Endothelial cell of umbilical vein (primary cell): ENCODE measurements around the gene TFAP2B. TPM values are rescaled to one million over a fixed set of nuclear protein-coding genes. Genes with fewer than 3 reads are reported as not detected.

Experiments
- BruUV-seq: library from RNA; stranded (reverse); fragments of 400-500 nt; replicated peaks from 2 replicates; lab custom pipeline; 2021; lab: Mats Ljungman, UMichigan
- CTCF ChIA-PET: fragments of 300-600, 350-600 bp; sonication (Branson Sonifier 250); formaldehyde crosslinking; loops from one replicate; lab custom pipeline; 2021; ENCODE audit warnings: antibody characterized with exemption, inconsistent platforms; lab: Charles Lee
- POLR2A ChIA-PET: fragments of 300-600, 350-600 bp; sonication (Branson Sonifier 250); formaldehyde crosslinking; loops from one replicate; lab custom pipeline; 2021; ENCODE audit warnings: antibody characterized with exemption, inconsistent platforms; lab: Charles Lee
- DNase-seq: peaks from one replicate; pipeline ENCODE4 v3.0.0-alpha.2; 2011; ENCODE audit warnings: low read depth, low spot score
- FAIRE-seq: peaks from 2 replicates; lab custom pipeline; 2011; peaks lifted over from hg19 to GRCh38; lab: Jason Lieb, UNC
- H2AFZ ChIP-seq: 2 replicates; pipeline ENCODE4 v1.6.0; 2012; ENCODE audit warnings: low read depth, low read length, control low read depth, inconsistent platforms
- H3K27ac ChIP-seq: 2 replicates; pipeline ENCODE4 v1.5.1; 2011; ENCODE audit warnings: low read depth, mild to moderate bottlenecking, control low read depth, low read length, moderate library complexity; ENCODE audit not compliant: insufficient read depth
- H3K27me3 ChIP-seq, 2 experiments: 2 replicates each; pipeline versions ENCODE4 v1.6.0 to v1.6.1; 2011; ENCODE audit warnings: low read length in 2 of 2, mixed read lengths in 1 of 2; ENCODE audit not compliant: control insufficient read depth in 2 of 2, insufficient read depth in 2 of 2
- H3K36me3 ChIP-seq, 2 experiments: 2 replicates in 1 of 2; 3 replicates in 1 of 2; pipeline ENCODE4 v1.5.1; 2011; ENCODE audit warnings: low read length in 2 of 2, mild to moderate bottlenecking in 1 of 2, moderate library complexity in 1 of 2; ENCODE audit not compliant: control insufficient read depth in 2 of 2, insufficient read depth in 2 of 2; ENCODE audit errors: extremely low read depth in 1 of 2
- H3K4me1 ChIP-seq: 3 replicates; pipeline ENCODE4 v1.5.1; 2011; ENCODE audit warnings: mild to moderate bottlenecking, low read length; ENCODE audit not compliant: control insufficient read depth, insufficient read depth; ENCODE audit errors: extremely low read depth
- H3K4me2 ChIP-seq: 2 replicates; pipeline ENCODE4 v1.6.1; 2011; ENCODE audit warnings: low read length, control low read depth, mixed read lengths; ENCODE audit not compliant: insufficient read depth
- H3K4me3 ChIP-seq, 3 experiments: fragments of 200-600 bp in 1 of 3; sonication (generic), shearing (Covaris generic) in 1 of 3; replicated peaks in 1 of 3; 2 replicates each; pipeline ENCODE4 v1.5.1; 2011 to 2016; ENCODE audit warnings: control low read depth in 3 of 3, low read length in 3 of 3, mild to moderate bottlenecking in 2 of 3, inconsistent platforms in 1 of 3, low read depth in 1 of 3, moderate library complexity in 1 of 3; ENCODE audit not compliant: insufficient read depth in 1 of 3
- H3K79me2 ChIP-seq: 2 replicates; pipeline ENCODE4 v1.6.0; 2012; ENCODE audit warnings: low read length, inconsistent platforms; ENCODE audit not compliant: control insufficient read depth, insufficient read depth
- H3K9ac ChIP-seq: replicated peaks from 2 replicates; pipeline ENCODE3; 2011; ENCODE audit warnings: low read length, control low read depth; ENCODE audit not compliant: insufficient read depth; ENCODE audit errors: extremely low read depth
- H3K9me1 ChIP-seq: replicated peaks from 3 replicates; pipeline ENCODE4 v1.6.0; 2011; ENCODE audit warnings: mild to moderate bottlenecking, low read length; ENCODE audit not compliant: control insufficient read depth, insufficient read depth; ENCODE audit errors: extremely low read depth
- H3K9me3 ChIP-seq: replicated peaks from 2 replicates; pipeline ENCODE4 v1.5.1; 2012; ENCODE audit warnings: low read length, inconsistent platforms; ENCODE audit not compliant: control insufficient read depth, insufficient read depth
- H4K20me1 ChIP-seq: replicated peaks from 2 replicates; pipeline ENCODE3; 2011; ENCODE audit warnings: mild to moderate bottlenecking, low read length; ENCODE audit not compliant: control insufficient read depth, insufficient read depth; ENCODE audit errors: extremely low read depth
- EZH2 ChIP-seq: IDR thresholded peaks from 2 replicates; pipeline ENCODE4 v1.6.1; 2012; ENCODE audit warnings: borderline replicate concordance, low read depth, mild to moderate bottlenecking, moderate library complexity, low read length, inconsistent platforms; ENCODE audit not compliant: severe bottlenecking
- FOS ChIP-seq: IDR thresholded peaks from 2 replicates; pipeline ENCODE4 v1.6.1; 2011; ENCODE audit warnings: mild to moderate bottlenecking, low read length, moderate library complexity, borderline replicate concordance; ENCODE audit not compliant: insufficient read depth
- GATA2 ChIP-seq: IDR thresholded peaks from 2 replicates; pipeline ENCODE4 v1.7.0; 2011; ENCODE audit warnings: low read depth, mild to moderate bottlenecking, moderate library complexity, mixed read lengths, low read length; ENCODE audit not compliant: insufficient read length, insufficient read depth
- JUN ChIP-seq: IDR thresholded peaks from 2 replicates; pipeline ENCODE4 v1.6.1; 2011; ENCODE audit warnings: borderline replicate concordance, low read depth; ENCODE audit not compliant: insufficient read length, insufficient read depth
- MYC ChIP-seq: IDR thresholded peaks from one replicate; pipeline ENCODE4 v1.6.1; 2011; ENCODE audit warnings: mild to moderate bottlenecking, low read depth, low read length
- POLR2A ChIP-seq: IDR thresholded peaks from 2 replicates; pipeline ENCODE4 v1.6.1; 2012; ENCODE audit warnings: low read depth, mild to moderate bottlenecking, control low read depth, low read length
- POLR2AphosphoS5 ChIP-seq: IDR thresholded peaks from 2 replicates; pipeline ENCODE4 v1.6.1; 2012; ENCODE audit warnings: low read depth, mild to moderate bottlenecking, control low read depth, low read length, moderate library complexity; ENCODE audit not compliant: insufficient read depth
- dilution Hi-C: fragments of 300-500 bp; cut with MboI; formaldehyde crosslinking; loops from one replicate; pipeline ENCODE4 v1.15.0; 2019; ENCODE audit warnings: low sequenced_read_pairs; ENCODE audit not compliant: extremely low pct_ligation_motif_present
- intact Hi-C: fragments of 100-400 bp; cut with micrococcal nuclease; formaldehyde crosslinking; loops from one replicate; pipeline ENCODE4 v1.10.0; 2022
- polyA plus RNA-seq, 4 experiments: library from polyadenylated mRNA; depleted of rRNA in 3 of 4; stranded (reverse) in 3 of 4; unstranded in 1 of 4; fragments of >200 nt; gene quantifications; 2 replicates each; pipeline versions ENCODE4 v1.2.1 to v1.2.3, GENCODE V29; 2011 to 2012; ENCODE audit warnings: missing spikeins in 1 of 4
- total RNA-seq: library from RNA; stranded (reverse); gene quantifications from 2 replicates; pipeline ENCODE4 v1.2.3, GENCODE V29; 2021
- TF ChIP-seq, protein P1 (sequence below): IDR thresholded peaks from 2 replicates; pipeline ENCODE4 v1.6.1; 2011; ENCODE audit not compliant: insufficient read depth, insufficient read length
- TF ChIP-seq, protein P2 (sequence below), 2 donors: IDR thresholded peaks; 1 replicate in 1 of 2; 2 replicates in 1 of 2; pipeline ENCODE4 v1.5.1; 2011; ENCODE audit warnings: low read length in 2 of 2, mild to moderate bottlenecking in 2 of 2, moderate library complexity in 2 of 2, control low read depth in 1 of 2, inconsistent platforms in 1 of 2, low read depth in 1 of 2; ENCODE audit not compliant: insufficient read depth in 1 of 2; ENCODE audit errors: extremely low read depth in 1 of 2

Gene TFAP2B
- total and polyA plus RNA-seq, 2 donors (not counting 3 experiments of a cell fraction or from before 2014, with no cell fraction given) = not detected

DNA sequence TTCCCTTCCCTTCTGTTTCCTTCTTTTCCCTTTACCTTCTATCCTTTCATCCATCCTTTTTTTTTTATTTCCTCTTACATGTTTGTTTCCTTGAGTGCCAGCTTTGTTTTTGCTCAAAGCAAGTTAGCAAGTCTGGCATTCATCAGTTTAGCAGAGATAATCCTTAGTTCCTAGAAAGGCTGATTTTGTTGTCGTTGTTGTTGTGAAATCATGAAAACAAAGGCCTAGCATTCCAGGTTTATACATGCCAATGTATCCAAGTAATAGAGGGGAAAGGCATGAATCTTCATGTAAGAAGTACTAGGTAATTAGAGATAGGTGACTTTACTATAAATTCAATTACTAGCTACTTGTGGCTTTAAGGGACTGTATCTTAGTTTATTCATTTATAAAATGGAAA, 45.9 kb downstream of the TFAP2B start:
- Histone ChIP-seq H3K79me2 (no peaks in the 10 kb centered on the region), H3K4me3 (no peak overlapping the region), H3K9me1 (no peaks in the 10 kb centered on the region), H3K4me2 (no peak overlapping the region), H2AFZ (no peak overlapping the region), H3K9ac (no peak overlapping the region), H4K20me1 (no peaks in the 10 kb centered on the region), H3K27ac (no peak overlapping the region), H3K27me3 (no peaks in the 10 kb centered on the region), H3K36me3 (no peaks in the 10 kb centered on the region), H3K4me1 (no peaks in the 10 kb centered on the region), H3K9me3 (no peaks in the 10 kb centered on the region)
- intact Hi-C loops (no loop called here), dilution Hi-C loops (no loop called here)
- no TSS peak for BruUV-seq
- POLR2A ChIA-PET = no interaction called here
- DNase-seq (no peak), FAIRE-seq (no peak)
- CTCF ChIA-PET = no interaction called here
- no peak for TF ChIP-seq MYC
- TF ChIP-seq GATA2 = no peak
- TF ChIP-seq, protein P1, sequence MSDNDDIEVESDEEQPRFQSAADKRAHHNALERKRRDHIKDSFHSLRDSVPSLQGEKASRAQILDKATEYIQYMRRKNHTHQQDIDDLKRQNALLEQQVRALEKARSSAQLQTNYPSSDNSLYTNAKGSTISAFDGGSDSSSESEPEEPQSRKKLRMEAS = no peak
- no peak for TF ChIP-seq JUN
- TF ChIP-seq POLR2AphosphoS5 = no peak
- no peak for TF ChIP-seq FOS
- TF ChIP-seq, protein P2, sequence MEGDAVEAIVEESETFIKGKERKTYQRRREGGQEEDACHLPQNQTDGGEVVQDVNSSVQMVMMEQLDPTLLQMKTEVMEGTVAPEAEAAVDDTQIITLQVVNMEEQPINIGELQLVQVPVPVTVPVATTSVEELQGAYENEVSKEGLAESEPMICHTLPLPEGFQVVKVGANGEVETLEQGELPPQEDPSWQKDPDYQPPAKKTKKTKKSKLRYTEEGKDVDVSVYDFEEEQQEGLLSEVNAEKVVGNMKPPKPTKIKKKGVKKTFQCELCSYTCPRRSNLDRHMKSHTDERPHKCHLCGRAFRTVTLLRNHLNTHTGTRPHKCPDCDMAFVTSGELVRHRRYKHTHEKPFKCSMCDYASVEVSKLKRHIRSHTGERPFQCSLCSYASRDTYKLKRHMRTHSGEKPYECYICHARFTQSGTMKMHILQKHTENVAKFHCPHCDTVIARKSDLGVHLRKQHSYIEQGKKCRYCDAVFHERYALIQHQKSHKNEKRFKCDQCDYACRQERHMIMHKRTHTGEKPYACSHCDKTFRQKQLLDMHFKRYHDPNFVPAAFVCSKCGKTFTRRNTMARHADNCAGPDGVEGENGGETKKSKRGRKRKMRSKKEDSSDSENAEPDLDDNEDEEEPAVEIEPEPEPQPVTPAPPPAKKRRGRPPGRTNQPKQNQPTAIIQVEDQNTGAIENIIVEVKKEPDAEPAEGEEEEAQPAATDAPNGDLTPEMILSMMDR (IDR thresholded peaks at IDR 0.05; ENCODE audit: extremely low read depth in 1 of 2, insufficient read depth in 1 of 2, low read depth in 1 of 2, low read length in 2 of 2) = no peak
- TF ChIP-seq POLR2A = no peak
- no peak for TF ChIP-seq EZH2
